Thoracic aorta (tissue), 2 donors: Measurements from ENCODE around the gene ABTB2. TPM values are rescaled to one million over a fixed set of nuclear protein-coding genes. Genes with fewer than 3 reads are reported as not detected.
"Not testable (repeated sequence)": the region's sequence is repeated elsewhere in the genome, so short reads cannot be mapped to it uniquely, and the experiment has no call there.

ENCODE experiments used
- ATAC-seq: fragments of 150-250 bp; one replicate; pipeline ENCODE4 v1.8.0; 2017; ENCODE audit warnings: low read depth; ENCODE audit not compliant: insufficient number of reproducible peaks, low FRiP score
- DNase-seq: peaks from one replicate; pipeline ENCODE4 v3.0.0-alpha.2; 2020; ENCODE audit warnings: low spot score
- H3K27ac ChIP-seq, 2 donors: fragments of 200-600 bp; sonication (generic); 1 replicate in 1 of 2; 2 replicates in 1 of 2; pipeline ENCODE4 v1.5.1; 2016; ENCODE audit warnings: mild to moderate bottlenecking in 2 of 2, moderate library complexity in 2 of 2
- H3K27me3 ChIP-seq: fragments of 200-600 bp; sonication (generic); replicated peaks from 2 replicates; pipeline ENCODE4 v1.6.0; 2016; ENCODE audit warnings: mild to moderate bottlenecking; ENCODE audit not compliant: insufficient read depth
- H3K36me3 ChIP-seq: fragments of 200-600 bp; sonication (generic); one replicate; pipeline ENCODE4 v1.5.1; 2016
- H3K4me1 ChIP-seq, 2 donors: fragments of 200-600 bp; sonication (generic); 1 replicate in 1 of 2; 2 replicates in 1 of 2; pipeline versions ENCODE4 v1.5.1 to v1.6.0; 2016; ENCODE audit warnings: low read depth in 2 of 2, mild to moderate bottlenecking in 1 of 2; ENCODE audit not compliant: control insufficient read depth in 1 of 2
- H3K4me3 ChIP-seq: fragments of 200-600 bp; sonication (generic); 2 replicates; pipeline ENCODE4 v1.5.1; 2016; ENCODE audit warnings: mild to moderate bottlenecking
- H3K9me3 ChIP-seq: fragments of 200-600 bp; sonication (generic); 2 replicates; pipeline ENCODE4 v1.5.1; 2016
- CTCF ChIP-seq: fragments of 200-600 bp; sonication (generic); IDR thresholded peaks from one replicate; pipeline ENCODE4 v1.5.1; 2019; ENCODE audit warnings: antibody characterized with exemption
- total RNA-seq, 2 donors: library from RNA; depleted of rRNA; stranded (reverse); fragments of >200 nt; gene quantifications; one replicate each; pipeline versions ENCODE4 v1.1.0 to v1.2.3, GENCODE V29; 2016

Gene ABTB2
- total RNA-seq, 2 donors from 2014 or later, result 12.3 to 31.0 TPM

GRCh38 chr11:34251589-34251980, 106.2 kb downstream of the ABTB2 start:
- DNase-seq, result no peak
- Histone ChIP-seq H3K4me1 (peaks cover 23 to 52% of the 10 kb centered on the region in 2 donors), H3K9me3 (no peaks in the 10 kb centered on the region), H3K4me3 (peak overlapping the region; percentile 60), H3K27ac (peak overlapping the region; percentile 57 to 75), H3K36me3 (no peaks in the 10 kb centered on the region), H3K27me3 (no peaks in the 10 kb centered on the region)
- TF ChIP-seq CTCF, result no peak
- ATAC-seq, result no peak

GRCh38 chr11:34250732-34251588, 106.8 kb downstream of the ABTB2 start:
- H3K9me3 ChIP-seq, result no peaks in the 10 kb centered on the region
- H3K36me3 ChIP-seq, result no peaks in the 10 kb centered on the region
- no peak for TF ChIP-seq CTCF
- peak overlapping the region; percentile 57 to 75 for H3K27ac ChIP-seq
- peak overlapping the region; percentile 60 for H3K4me3 ChIP-seq
- DNase-seq, result peak; percentile 43
- ATAC-seq, result peak; percentile 93
- no peaks in the 10 kb centered on the region for H3K27me3 ChIP-seq
- peaks cover 18 to 46% of the 10 kb centered on the region in 2 donors for H3K4me1 ChIP-seq

GRCh38 chr11:34250211-34250610, 107.6 kb downstream of the ABTB2 start:
- H3K27ac ChIP-seq, result peak overlapping the region in 1 of 2 donors; percentile 15
- H3K36me3 ChIP-seq, result no peaks in the 10 kb centered on the region
- ATAC-seq, result no peak
- no peak for TF ChIP-seq CTCF
- no peaks in the 10 kb centered on the region for H3K9me3 ChIP-seq
- H3K27me3 ChIP-seq, result no peaks in the 10 kb centered on the region
- no peak for DNase-seq
- no peak overlapping the region for H3K4me3 ChIP-seq
- peaks cover 14 to 41% of the 10 kb centered on the region in 2 donors for H3K4me1 ChIP-seq

GRCh38 chr11:34249439-34249838, 108.4 kb downstream of the ABTB2 start:
- no peak for DNase-seq
- no peak for ATAC-seq

GRCh38 chr11:34246511-34246910, 111.3 kb downstream of the ABTB2 start:
- not testable (repeated sequence) for H3K36me3 ChIP-seq, ATAC-seq

More at GRCh38 chr11:34249439-34249838, 108.4 kb downstream of the ABTB2 start:
- Histone ChIP-seq H3K36me3 (no peaks in the 10 kb centered on the region), H3K27ac (peak overlapping the region in 1 of 2 donors; percentile 15), H3K9me3 (no peaks in the 10 kb centered on the region), H3K27me3 (no peaks in the 10 kb centered on the region), H3K4me3 (no peak overlapping the region), H3K4me1 (peaks cover 14 to 45% of the 10 kb centered on the region in 2 donors)
- TF ChIP-seq CTCF, result no peak

More at GRCh38 chr11:34246511-34246910, 111.3 kb downstream of the ABTB2 start:
- DNase-seq, H3K4me3 ChIP-seq, H3K27ac ChIP-seq, H3K9me3 ChIP-seq, H3K27me3 ChIP-seq: not testable (repeated sequence)
- peaks cover 15 to 60% of the 10 kb centered on the region in 2 donors for H3K4me1 ChIP-seq
